HEK293T (cell line): Measurements from ENCODE around the gene ANKZF1.
A peak's percentile ranks its signal among the peaks of the same experiment; 100 is the strongest.

Source experiments
- CTCF ChIA-PET: fragments of 350-600 bp; formaldehyde crosslinking; extraction: SDS; loops from one replicate; lab custom pipeline; 2021; ENCODE audit warnings: antibody characterized with exemption, inconsistent platforms; lab: Yijun Ruan, JAX
- POLR2A ChIA-PET: fragments of 350-600 bp; formaldehyde crosslinking; extraction: SDS; loops from one replicate; lab custom pipeline; 2020; ENCODE audit warnings: antibody characterized with exemption, inconsistent platforms; lab: Yijun Ruan, JAX
- DNase-seq: peaks from one replicate; pipeline ENCODE4 v3.0.0; 2012; ENCODE audit warnings: mixed read lengths; ENCODE audit errors: extremely low spot score
- ARNT ChIP-seq: fragments of 450-650 bp; IDR thresholded peaks from 2 replicates; pipeline ENCODE4 v1.6.1; 2017; ENCODE audit warnings: mild to moderate bottlenecking
- BHLHE40 ChIP-seq: fragments of 450-650 bp; IDR thresholded peaks from 2 replicates; pipeline ENCODE4 v1.6.1; 2016; ENCODE audit warnings: mild to moderate bottlenecking, moderate library complexity, borderline replicate concordance
- CTBP1 ChIP-seq: fragments of 450-650 bp; IDR thresholded peaks from 2 replicates; pipeline ENCODE4 v1.6.1; 2016; ENCODE audit warnings: borderline replicate concordance
- ELF4 ChIP-seq: fragments of 450-650 bp; IDR thresholded peaks from 2 replicates; pipeline ENCODE4 v1.6.1; 2017; ENCODE audit warnings: antibody characterized with exemption
- FOXA1 ChIP-seq: fragments of 450-650 bp; IDR thresholded peaks from 2 replicates; pipeline ENCODE4 v1.6.1; 2016; ENCODE audit warnings: mild to moderate bottlenecking
- FOXK2 ChIP-seq: fragments of 450-650 bp; IDR thresholded peaks from 2 replicates; pipeline ENCODE4 v1.6.1; 2016; ENCODE audit warnings: mild to moderate bottlenecking
- FOXM1 ChIP-seq: fragments of 450-650 bp; IDR thresholded peaks from 2 replicates; pipeline ENCODE4 v1.6.1; 2017; ENCODE audit warnings: mild to moderate bottlenecking, borderline replicate concordance
- HDGF ChIP-seq: fragments of 450-650 bp; IDR thresholded peaks from 2 replicates; pipeline ENCODE4 v1.6.1; 2017; ENCODE audit warnings: antibody characterized with exemption, borderline replicate concordance
- L3MBTL2 ChIP-seq: fragments of 450-650 bp; conservative IDR thresholded peaks from 2 replicates; pipeline ENCODE4 v1.6.1; 2016; ENCODE audit warnings: mild to moderate bottlenecking
- LEF1 ChIP-seq: fragments of 450-650 bp; IDR thresholded peaks from 2 replicates; pipeline ENCODE4 v1.6.1; 2017; ENCODE audit warnings: mild to moderate bottlenecking, borderline replicate concordance
- NFRKB ChIP-seq: fragments of 450-650 bp; IDR thresholded peaks from 2 replicates; pipeline ENCODE4 v1.6.1; 2016; ENCODE audit warnings: mild to moderate bottlenecking, moderate library complexity
- SP1 ChIP-seq: fragments of 450-650 bp; IDR thresholded peaks from 2 replicates; pipeline ENCODE4 v1.6.1; 2017
- SUZ12 ChIP-seq: fragments of 450-650 bp; IDR thresholded peaks from 2 replicates; pipeline ENCODE4 v1.6.1; 2016; ENCODE audit warnings: mild to moderate bottlenecking
- TARDBP ChIP-seq: fragments of 450-650 bp; IDR thresholded peaks from 2 replicates; pipeline ENCODE4 v1.6.1; 2016
- ZNF384 ChIP-seq: fragments of 450-650 bp; IDR thresholded peaks from 2 replicates; pipeline ENCODE4 v1.6.1; 2016
- TF ChIP-seq, protein P1 (sequence below): fragments of 450-650 bp; IDR thresholded peaks from 2 replicates; pipeline ENCODE4 v1.6.1; 2016

ANKZF1 gene

GRCh38 chr2:219228041-219228910, 1.3 kb upstream of the ANKZF1 start:
- ChIA-PET POLR2A (interaction anchor here (1.0 to 2.7 kb wide), 5 partner anchors 9 to 67 kb away, joined by 3 to 27 read pairs (median 10); partner anchors contain the start of genes ABCB6, CNPPD1, GLB1L and STK16), CTCF (interaction anchor here (0.5 to 1.2 kb wide), 3 partner anchors 11 to 17 kb away, joined by 3 read pairs; no protein-coding TSS in a partner anchor)
- TF ChIP-seq LEF1: no peak
- TF ChIP-seq CTBP1: no peak
- TF ChIP-seq ELF4: no peak
- TF ChIP-seq HDGF: no peak
- TF ChIP-seq SP1: no peak
- TF ChIP-seq, protein P1, sequence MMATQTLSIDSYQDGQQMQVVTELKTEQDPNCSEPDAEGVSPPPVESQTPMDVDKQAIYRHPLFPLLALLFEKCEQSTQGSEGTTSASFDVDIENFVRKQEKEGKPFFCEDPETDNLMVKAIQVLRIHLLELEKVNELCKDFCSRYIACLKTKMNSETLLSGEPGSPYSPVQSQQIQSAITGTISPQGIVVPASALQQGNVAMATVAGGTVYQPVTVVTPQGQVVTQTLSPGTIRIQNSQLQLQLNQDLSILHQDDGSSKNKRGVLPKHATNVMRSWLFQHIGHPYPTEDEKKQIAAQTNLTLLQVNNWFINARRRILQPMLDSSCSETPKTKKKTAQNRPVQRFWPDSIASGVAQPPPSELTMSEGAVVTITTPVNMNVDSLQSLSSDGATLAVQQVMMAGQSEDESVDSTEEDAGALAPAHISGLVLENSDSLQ: no peak
- no peak for TF ChIP-seq BHLHE40
- TF ChIP-seq FOXK2: no peak
- TF ChIP-seq ZNF384: no peak
- no peak for TF ChIP-seq L3MBTL2
- TF ChIP-seq NFRKB: no peak
- no peak for TF ChIP-seq SUZ12
- TF ChIP-seq FOXM1: no peak
- no peak for TF ChIP-seq ARNT
- TF ChIP-seq TARDBP: no peak
- no peak for TF ChIP-seq FOXA1
- DNase-seq: no peak

DNA sequence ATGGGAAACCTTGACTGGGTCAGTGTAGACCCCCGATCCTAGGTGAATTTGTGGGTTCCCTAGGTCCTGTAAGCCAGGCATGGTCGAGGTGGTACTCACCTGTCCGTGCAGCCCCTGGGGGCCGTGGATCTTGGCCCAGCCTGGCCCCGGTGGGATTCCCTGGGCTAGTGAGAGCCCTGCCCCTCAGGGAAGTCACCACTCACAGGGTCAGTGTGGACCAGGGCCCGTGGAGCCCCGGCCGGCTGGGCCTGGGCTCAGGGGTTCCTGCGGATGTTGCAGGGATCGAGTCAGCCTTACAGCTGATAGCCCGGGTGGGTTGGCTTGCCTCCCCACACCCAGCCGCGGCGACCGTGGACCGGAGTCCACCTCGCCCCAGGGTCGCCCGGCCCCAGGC, 698 bp upstream of the ANKZF1 start:
- TF ChIP-seq ZNF384 (no peak), HDGF (no peak)
- POLR2A ChIA-PET: interaction anchor here (1.2 to 2.7 kb wide), 6 partner anchors 9 to 66 kb away, joined by 3 to 27 read pairs (median 8); partner anchors contain the start of genes ABCB6, CNPPD1, GLB1L and STK16
- no peak for DNase-seq
- CTCF ChIA-PET: interaction anchor here (0.5 to 1.5 kb wide), 3 partner anchors 10 to 66 kb away, joined by 3 to 4 read pairs (median 3); no protein-coding TSS in a partner anchor

- TF ChIP-seq L3MBTL2 (peak; percentile 46), SUZ12 (no peak)
- ChIA-PET POLR2A (interaction anchor here (0.7 to 2.7 kb wide), 8 partner anchors 8 to 54 kb away, joined by 3 to 27 read pairs (median 6); partner anchors contain the start of genes ABCB6, CNPPD1, GLB1L and STK16), CTCF (interaction anchor here (0.7 to 1.5 kb wide), 2 partner anchors 65 to 236 kb away, joined by 3 to 4 read pairs; no protein-coding TSS in a partner anchor)
- DNase-seq: peak; percentile 47
These were observed 494 bp downstream of the ANKZF1 start for GRCh38 chr2:219230059-219230540.

GRCh38 chr2:219234331-219234730, 4.7 kb downstream of the ANKZF1 start:
- DNase-seq: no peak
- ChIA-PET POLR2A (interaction anchor here (1.6 kb wide), 1 partner anchor 10 kb away, joined by 5 read pairs; the partner anchor contains the start of genes GLB1L and STK16), CTCF (no interaction called here)
- no peak for TF ChIP-seq SUZ12
- no peak for TF ChIP-seq HDGF
- TF ChIP-seq, protein P1: no peak
- TF ChIP-seq CTBP1: no peak
- TF ChIP-seq L3MBTL2: no peak
- TF ChIP-seq ZNF384: no peak
- TF ChIP-seq BHLHE40: no peak
- TF ChIP-seq ARNT: no peak
- no peak for TF ChIP-seq LEF1
- TF ChIP-seq FOXM1: no peak
- TF ChIP-seq NFRKB: no peak
- no peak for TF ChIP-seq FOXA1
- no peak for TF ChIP-seq TARDBP
- no peak for TF ChIP-seq SP1
- no peak for TF ChIP-seq FOXK2
- no peak for TF ChIP-seq ELF4

GRCh38 chr2:219243291-219243761, 13.7 kb downstream of the ANKZF1 start:
- CTCF ChIA-PET: interaction anchor here (1.2 kb wide), 1 partner anchor 34 kb away, joined by 3 read pairs; no protein-coding TSS in a partner anchor

DNA sequence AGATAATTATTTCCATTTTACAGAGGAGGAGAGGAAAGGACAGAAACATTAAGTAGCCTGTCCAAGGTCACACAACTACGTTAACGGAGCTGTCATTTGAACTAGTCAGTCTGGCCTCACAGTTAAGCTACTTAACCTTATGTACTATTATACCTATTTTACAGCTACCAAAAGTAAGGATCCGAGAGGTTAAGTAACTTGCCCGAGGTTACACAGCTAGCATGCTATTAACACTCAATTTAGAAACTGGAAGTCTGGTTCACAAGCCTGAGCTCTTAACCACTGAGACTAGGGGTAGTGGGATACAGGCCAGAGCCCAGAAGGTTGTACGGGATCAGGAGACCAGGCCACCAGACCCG, 15.2 kb downstream of the ANKZF1 start:
- POLR2A ChIA-PET: interaction anchor here (0.7 to 2.9 kb wide), 22 partner anchors 10 to 335 kb away, joined by 3 to 28 read pairs (median 8); partner anchors contain the start of genes ABCB6, ANKZF1, ATG9A and CNPPD1
- TF ChIP-seq SP1: no peak
- no peak for TF ChIP-seq HDGF
- TF ChIP-seq ELF4: no peak
- no peak for TF ChIP-seq NFRKB
- no peak for TF ChIP-seq CTBP1
- TF ChIP-seq FOXM1: no peak
- TF ChIP-seq FOXK2: no peak
- no peak for TF ChIP-seq ZNF384
- no peak for TF ChIP-seq L3MBTL2
- no peak for TF ChIP-seq BHLHE40
- TF ChIP-seq LEF1: no peak
- TF ChIP-seq FOXA1: no peak
- TF ChIP-seq, protein P1: no peak
- no peak for TF ChIP-seq SUZ12
- no peak for TF ChIP-seq ARNT
- TF ChIP-seq TARDBP: no peak
- no peak for DNase-seq
- CTCF ChIA-PET: interaction anchor here (0.8 to 1.9 kb wide), 4 partner anchors 10 to 192 kb away, joined by 3 to 7 read pairs (median 5); no protein-coding TSS in a partner anchor

More at GRCh38 chr2:219243291-219243761, 13.7 kb downstream of the ANKZF1 start:
- no peak for TF ChIP-seq FOXM1
- TF ChIP-seq HDGF: no peak
- TF ChIP-seq FOXK2: no peak
- TF ChIP-seq NFRKB: no peak
- TF ChIP-seq FOXA1: no peak
- no peak for TF ChIP-seq CTBP1
- no peak for TF ChIP-seq ARNT
- TF ChIP-seq ZNF384: no peak
- no peak for TF ChIP-seq SUZ12
- no peak for TF ChIP-seq LEF1
- no peak for DNase-seq
- POLR2A ChIA-PET: no interaction called here
